ENCODE measurements around the gene SLC34A1. TPM values are rescaled to one million over a fixed set of nuclear protein-coding genes. Genes with fewer than 3 reads are reported as not detected.
A peak's percentile ranks its signal among the peaks of the same experiment; 100 is the strongest.

The SLC34A1 gene
- total and polyA plus RNA-seq, 2 of the 4 experiments (the other 2 are of a cell fraction) = not detected

- H3K4ac ChIP-seq (ENCODE audit: low read depth, low read length) = no peak overlapping the region
- WGBS, 2 experiments (ENCODE audit: extremely low coverage in 2 of 2, insufficient read length in 1 of 2) = no CpG with 5 or more reads among the region's 10 CpGs
- no peak overlapping the region for H3K4me3 ChIP-seq (ENCODE audit: insufficient read depth, low read depth, low read length)
- no peak overlapping the region for H3K18ac ChIP-seq (ENCODE audit: low read depth, low read length)
- DNase-seq (no peak), ATAC-seq (ENCODE audit: low read depth) (no peak)
- H2BK5ac ChIP-seq (ENCODE audit: low read depth, low read length, poor library complexity, severe bottlenecking) = no peak overlapping the region
- no peak overlapping the region for H3K9ac ChIP-seq (ENCODE audit: low read depth, low read length)
- H2AK9ac ChIP-seq (replicated peaks; ENCODE audit: low read depth, low read length, poor library complexity) = no peak overlapping the region
- no peak overlapping the region for H4K8ac ChIP-seq (ENCODE audit: low read depth in 2 of 2, low read length in 2 of 2)
- H2BK15ac ChIP-seq (ENCODE audit: low read depth, low read length) = no peak overlapping the region
- H3K79me1 ChIP-seq (ENCODE audit: low read depth in 1 of 2, low read length in 2 of 2) = no peaks in the 10 kb centered on the region
- no peaks in the 10 kb centered on the region for H4K20me1 ChIP-seq (ENCODE audit: insufficient read depth, low read length)
- H3K14ac ChIP-seq (replicated peaks; ENCODE audit: low read depth, low read length) = no peak overlapping the region
- H3K56ac ChIP-seq (ENCODE audit: extremely low read depth, insufficient read depth, low read length) = no peak overlapping the region
- POLR2A ChIA-PET (ENCODE audit: unreplicated experiment) = no interaction called here
- H3K27ac ChIP-seq (ENCODE audit: insufficient read depth, low read length) = no peak overlapping the region
- TF ChIP-seq BHLHE40 (IDR thresholded peaks at IDR 0.05; ENCODE audit: low read depth, low read length) (no peak), CTCF (conservative IDR thresholded peaks at IDR 0.05; ENCODE audit: low read depth, low read length) (no peak), POLR2A (IDR thresholded peaks at IDR 0.05; ENCODE audit: low read depth, low read length) (no peak), RFX5 (IDR thresholded peaks at IDR 0.05; ENCODE audit: low read depth, low read length) (no peak), CEBPB (IDR thresholded peaks at IDR 0.05; ENCODE audit: low read depth, low read length) (no peak), MAZ (IDR thresholded peaks at IDR 0.05; ENCODE audit: borderline replicate concordance, low read depth, low read length) (no peak), ELK1 (IDR thresholded peaks at IDR 0.05; ENCODE audit: borderline replicate concordance, low read depth, low read length) (no peak), FOS (IDR thresholded peaks at IDR 0.05; ENCODE audit: low read depth, low read length) (no peak), MAFK (IDR thresholded peaks at IDR 0.05; ENCODE audit: low read depth, low read length) (no peak), CHD1 (IDR thresholded peaks at IDR 0.05; ENCODE audit: low read depth, low read length) (no peak), MXI1 (IDR thresholded peaks at IDR 0.05; ENCODE audit: borderline replicate concordance, low read depth, low read length) (no peak), RCOR1 (IDR thresholded peaks at IDR 0.05; ENCODE audit: insufficient replicate concordance, low read length) (no peak), USF2 (IDR thresholded peaks at IDR 0.05; ENCODE audit: low read depth, low read length) (no peak), SMC3 (IDR thresholded peaks at IDR 0.05; ENCODE audit: low read depth, low read length) (no peak), NFE2L2 (IDR thresholded peaks at IDR 0.05; ENCODE audit: low read depth, low read length) (no peak), RAD21 (IDR thresholded peaks at IDR 0.05; ENCODE audit: low read length) (no peak)
- H2BK120ac ChIP-seq (ENCODE audit: low read depth, low read length) = no peak overlapping the region
- H2AK5ac ChIP-seq (ENCODE audit: low read depth, low read length) = no peak overlapping the region
- CTCF ChIA-PET = no interaction called here
- intact Hi-C loops (cut with micrococcal nuclease) = no loop called here
- no peaks in the 10 kb centered on the region for H3K36me3 ChIP-seq (ENCODE audit: control insufficient read depth, insufficient read depth, low read length)
- in situ Hi-C loops (cut with MboI; ENCODE audit: low sequenced_read_pairs) = no loop called here
- no peak overlapping the region for H3K23ac ChIP-seq (ENCODE audit: low read depth, low read length)
- no peaks in the 10 kb centered on the region for H3K9me1 ChIP-seq (ENCODE audit: insufficient read depth, low read length)
- H4K5ac ChIP-seq (ENCODE audit: low read depth, low read length) = no peak overlapping the region
- dilution Hi-C loops (cut with HindIII; ENCODE audit: low sequenced_read_pairs, unreplicated experiment) = no loop called here
- no TSS peak for BruUV-seq (replicated peaks)
- no peak overlapping the region for H4K91ac ChIP-seq (ENCODE audit: insufficient read depth, low read depth, low read length)
- H3K4me2 ChIP-seq (ENCODE audit: low read depth, low read length) = peak overlapping the region; percentile 57
- peak overlapping the region; percentile 89 for H2AFZ ChIP-seq (replicated peaks; ENCODE audit: low read length, poor library complexity)
- H3K27me3 ChIP-seq (ENCODE audit: control insufficient read depth, insufficient read depth, low read length) = peaks cover 19% of the 10 kb centered on the region
- no peaks in the 10 kb centered on the region for H3K9me3 ChIP-seq (ENCODE audit: control insufficient read depth, insufficient read depth, low read length)
- no peak overlapping the region for H2BK20ac ChIP-seq (ENCODE audit: low read depth, low read length)
- peaks cover 9% of the 10 kb centered on the region; the same call in 1 of the 2 replicates for H3K4me1 ChIP-seq (ENCODE audit: control insufficient read depth, insufficient read depth, low read length)
Observed at GRCh38 chr5:177363565-177363964, 20.7 kb upstream of the SLC34A1 start.

All from IMR-90 (cell line).